ENCODE results near the gene COX20.

DNA sequence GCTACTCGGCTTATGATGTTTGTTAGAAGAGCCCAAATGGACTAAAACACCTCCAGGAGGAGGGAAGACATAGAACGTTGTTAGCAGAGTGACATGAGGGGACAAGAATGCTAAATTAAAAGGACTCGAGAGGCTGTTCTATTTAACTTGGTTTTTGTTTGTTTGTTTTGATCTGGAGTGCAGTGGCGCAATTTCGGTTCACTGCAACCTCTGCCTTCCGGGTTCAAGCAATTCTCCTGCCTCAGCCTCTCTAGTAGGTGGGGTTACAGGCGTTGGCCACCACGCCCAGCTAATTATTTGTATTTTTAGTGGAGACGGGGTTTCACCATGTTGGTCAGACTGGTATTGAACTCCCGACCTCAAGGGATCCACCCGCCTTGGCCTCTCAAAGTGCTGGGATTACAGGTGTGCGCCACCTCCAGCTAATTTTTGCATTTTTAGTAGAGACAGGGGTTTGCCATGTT is 33.9 kb downstream of the COX20 start:
- TF ChIP-seq, protein P1, sequence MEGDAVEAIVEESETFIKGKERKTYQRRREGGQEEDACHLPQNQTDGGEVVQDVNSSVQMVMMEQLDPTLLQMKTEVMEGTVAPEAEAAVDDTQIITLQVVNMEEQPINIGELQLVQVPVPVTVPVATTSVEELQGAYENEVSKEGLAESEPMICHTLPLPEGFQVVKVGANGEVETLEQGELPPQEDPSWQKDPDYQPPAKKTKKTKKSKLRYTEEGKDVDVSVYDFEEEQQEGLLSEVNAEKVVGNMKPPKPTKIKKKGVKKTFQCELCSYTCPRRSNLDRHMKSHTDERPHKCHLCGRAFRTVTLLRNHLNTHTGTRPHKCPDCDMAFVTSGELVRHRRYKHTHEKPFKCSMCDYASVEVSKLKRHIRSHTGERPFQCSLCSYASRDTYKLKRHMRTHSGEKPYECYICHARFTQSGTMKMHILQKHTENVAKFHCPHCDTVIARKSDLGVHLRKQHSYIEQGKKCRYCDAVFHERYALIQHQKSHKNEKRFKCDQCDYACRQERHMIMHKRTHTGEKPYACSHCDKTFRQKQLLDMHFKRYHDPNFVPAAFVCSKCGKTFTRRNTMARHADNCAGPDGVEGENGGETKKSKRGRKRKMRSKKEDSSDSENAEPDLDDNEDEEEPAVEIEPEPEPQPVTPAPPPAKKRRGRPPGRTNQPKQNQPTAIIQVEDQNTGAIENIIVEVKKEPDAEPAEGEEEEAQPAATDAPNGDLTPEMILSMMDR (IDR thresholded peaks at IDR 0.05), result no peak
- TF ChIP-seq POLR2A (IDR thresholded peaks at IDR 0.05), result no peak
- no peak for TF ChIP-seq POLR2AphosphoS5 (IDR thresholded peaks at IDR 0.05)
- TF ChIP-seq EP300 (IDR thresholded peaks at IDR 0.05), result no peak

All from gastroesophageal sphincter (tissue), 3 donors.